ENCODE data around the gene TRERF1. TPM values are rescaled to one million over a fixed set of nuclear protein-coding genes. Genes with fewer than 3 reads are reported as not detected.

TRERF1 gene
- total and polyA plus RNA-seq, 2 of the 4 experiments (the other 2 are of a cell fraction), result 6.3 to 9.9 TPM

- Histone ChIP-seq H4K8ac (ENCODE audit: low read depth in 2 of 2, low read length in 2 of 2) (no peak overlapping the region), H2BK120ac (ENCODE audit: low read depth, low read length) (no peak overlapping the region), H3K79me1 (ENCODE audit: low read depth in 1 of 2, low read length in 2 of 2) (peaks cover 41 to 76% of the 10 kb centered on the region in 2 experiments)
These were observed 97.0 kb downstream of the TRERF1 start for GRCh38 chr6:42354702-42355101.

More at GRCh38 chr6:42354702-42355101, 97.0 kb downstream of the TRERF1 start:
- no peak overlapping the region for H4K91ac ChIP-seq (ENCODE audit: insufficient read depth, low read depth, low read length)
- dilution Hi-C loops (cut with HindIII; ENCODE audit: low sequenced_read_pairs, unreplicated experiment), result no loop called here
- H4K20me1 ChIP-seq (ENCODE audit: insufficient read depth, low read length), result peaks cover 5% of the 10 kb centered on the region; the same call in 1 of the 2 replicates
- H3K14ac ChIP-seq (replicated peaks; ENCODE audit: low read depth, low read length), result no peak overlapping the region
- H2AFZ ChIP-seq (replicated peaks; ENCODE audit: low read length, poor library complexity), result no peak overlapping the region
- H3K36me3 ChIP-seq (ENCODE audit: control insufficient read depth, insufficient read depth, low read length), result peaks cover 3% of the 10 kb centered on the region
- intact Hi-C loops (cut with micrococcal nuclease), result loop anchor here (10.0 kb wide), 1 partner anchor 90 kb away; no protein-coding TSS in a partner anchor
- DNase-seq, result peak; percentile 82
- WGBS, 2 experiments (ENCODE audit: extremely low coverage in 2 of 2, insufficient read length in 1 of 2), result no CpG with 5 or more reads among the region's 1 CpG
- no peaks in the 10 kb centered on the region for H3K27me3 ChIP-seq (ENCODE audit: control insufficient read depth, insufficient read depth, low read length)
- BruUV-seq (replicated peaks), result no TSS peak
- H3K9me3 ChIP-seq (ENCODE audit: control insufficient read depth, insufficient read depth, low read length), result no peaks in the 10 kb centered on the region
- peak overlapping the region; percentile 65 for H2BK5ac ChIP-seq (ENCODE audit: low read depth, low read length, poor library complexity, severe bottlenecking)
- no peak overlapping the region for H2BK15ac ChIP-seq (ENCODE audit: low read depth, low read length)
- TF ChIP-seq RFX5 (IDR thresholded peaks at IDR 0.05; ENCODE audit: low read depth, low read length) (no peak), CEBPB (IDR thresholded peaks at IDR 0.05; ENCODE audit: low read depth, low read length) (peak; percentile 58; the same call in 1 of the 2 replicates)
- POLR2A ChIA-PET (ENCODE audit: unreplicated experiment), result no interaction called here
- peaks cover 14% of the 10 kb centered on the region for H3K4me1 ChIP-seq (ENCODE audit: control insufficient read depth, insufficient read depth, low read length)
- H3K27ac ChIP-seq (ENCODE audit: insufficient read depth, low read length), result no peak overlapping the region
- H4K5ac ChIP-seq (ENCODE audit: low read depth, low read length), result no peak overlapping the region
- no peak overlapping the region for H3K4me2 ChIP-seq (ENCODE audit: low read depth, low read length)
- peak; percentile 40; the same call in 1 of the 2 replicates for ATAC-seq (ENCODE audit: low read depth)
- no peak overlapping the region for H3K9ac ChIP-seq (ENCODE audit: low read depth, low read length)
- no peak overlapping the region for H2AK5ac ChIP-seq (ENCODE audit: low read depth, low read length)
- no peak overlapping the region for H3K56ac ChIP-seq (ENCODE audit: extremely low read depth, insufficient read depth, low read length)
- H2AK9ac ChIP-seq (replicated peaks; ENCODE audit: low read depth, low read length, poor library complexity), result no peak overlapping the region
- in situ Hi-C loops (cut with MboI; ENCODE audit: low sequenced_read_pairs), result no loop called here
- no peak overlapping the region for H3K4ac ChIP-seq (ENCODE audit: low read depth, low read length)
- H3K18ac ChIP-seq (ENCODE audit: low read depth, low read length), result no peak overlapping the region; the same call in 1 of the 2 replicates
- peak overlapping the region; percentile 28; the same call in 1 of the 2 replicates for H3K23ac ChIP-seq (ENCODE audit: low read depth, low read length)
- H3K4me3 ChIP-seq (ENCODE audit: insufficient read depth, low read depth, low read length), result no peak overlapping the region
- peaks cover 24% of the 10 kb centered on the region for H3K9me1 ChIP-seq (ENCODE audit: insufficient read depth, low read length)
- H2BK20ac ChIP-seq (ENCODE audit: low read depth, low read length), result no peak overlapping the region
- CTCF ChIA-PET, result no interaction called here

All from IMR-90 (cell line).